HUES48 (cell line): ENCODE results near the gene ATP5F1A.
"Not testable (repeated sequence)": the region's sequence is repeated elsewhere in the genome, so short reads cannot be mapped to it uniquely, and the experiment has no call there.

ENCODE experiments used
- H3K27ac ChIP-seq: one replicate; pipeline ENCODE4 v1.7.0; 2013; ENCODE audit warnings: low read depth, low read length, inconsistent platforms
- H3K27me3 ChIP-seq: 2 replicates; pipeline ENCODE4 v1.6.1; 2013; ENCODE audit warnings: mild to moderate bottlenecking, low read length; ENCODE audit not compliant: control insufficient read depth, insufficient read depth
- H3K36me3 ChIP-seq: 2 replicates; pipeline ENCODE4 v1.6.1; 2013; ENCODE audit warnings: low read length; ENCODE audit not compliant: control insufficient read depth, insufficient read depth
- H3K4me1 ChIP-seq: 2 replicates; pipeline ENCODE4 v1.6.1; 2013; ENCODE audit warnings: mild to moderate bottlenecking, low read length; ENCODE audit not compliant: control insufficient read depth, insufficient read depth
- H3K4me3 ChIP-seq: 2 replicates; pipeline ENCODE4 v1.5.1; 2013; ENCODE audit warnings: mild to moderate bottlenecking, low read depth, low read length
- H3K9ac ChIP-seq: 2 replicates; pipeline ENCODE4 v1.6.1; 2013; ENCODE audit warnings: mild to moderate bottlenecking, low read depth, low read length, moderate library complexity
- H3K9me3 ChIP-seq: 2 replicates; pipeline ENCODE4 v1.6.1; 2013; ENCODE audit warnings: low read length; ENCODE audit not compliant: control insufficient read depth, insufficient read depth

Gene ATP5F1A

GRCh38 chr18:46097801-46098615 lies at the start of gene ATP5F1A:
Gene ATP5F1A (minus strand): TSS chr18:46098296. CDS start chr18:46098231, 65 bp downstream.
- no peaks in the 10 kb centered on the region for H3K9me3 ChIP-seq
- no peaks in the 10 kb centered on the region for H3K27me3 ChIP-seq
- H3K9ac ChIP-seq, result peak within 1 kb of the TSS; percentile 94
- peak within 1 kb of the TSS; percentile 98 for H3K27ac ChIP-seq
- H3K4me3 ChIP-seq, result peak within 1 kb of the TSS; percentile 100
- peaks cover 27% of the 10 kb centered on the region for H3K36me3 ChIP-seq
- H3K4me1 ChIP-seq, result peaks cover 7% of the 10 kb centered on the region; the same call in 1 of the 2 replicates

GRCh38 chr18:46141199-46141598 lies 43.1 kb upstream of the ATP5F1A start:
- H3K4me1 ChIP-seq, result peaks cover 6% of the 10 kb centered on the region
- H3K27ac ChIP-seq, result no peak overlapping the region
- H3K4me3 ChIP-seq, result no peak overlapping the region
- H3K27me3 ChIP-seq, result no peaks in the 10 kb centered on the region
- no peak overlapping the region for H3K9ac ChIP-seq
- H3K36me3 ChIP-seq, result no peaks in the 10 kb centered on the region
- H3K9me3 ChIP-seq, result no peaks in the 10 kb centered on the region

- H3K4me1 ChIP-seq, result peaks cover 6% of the 10 kb centered on the region
- no peaks in the 10 kb centered on the region for H3K9me3 ChIP-seq
- H3K4me3 ChIP-seq, result no peak overlapping the region
- H3K9ac ChIP-seq, result no peak overlapping the region
- no peaks in the 10 kb centered on the region for H3K27me3 ChIP-seq
- no peaks in the 10 kb centered on the region for H3K36me3 ChIP-seq
- no peak overlapping the region for H3K27ac ChIP-seq
Observed at GRCh38 chr18:46140173-46140572, 42.1 kb upstream of the ATP5F1A start.

GRCh38 chr18:46134920-46135675 lies 37.0 kb upstream of the ATP5F1A start:
- Histone ChIP-seq H3K4me1 (peaks cover 6% of the 10 kb centered on the region), H3K4me3 (no peak overlapping the region), H3K27me3 (no peaks in the 10 kb centered on the region), H3K36me3 (peaks cover 2% of the 10 kb centered on the region; the same call in 1 of the 2 replicates), H3K9me3 (no peaks in the 10 kb centered on the region), H3K9ac (no peak overlapping the region), H3K27ac (no peak overlapping the region)

- Histone ChIP-seq H3K4me1 (peaks cover 6% of the 10 kb centered on the region), H3K36me3 (peaks cover 17% of the 10 kb centered on the region), H3K4me3 (no peak overlapping the region)
Observed at GRCh38 chr18:46133534-46133933, 35.4 kb upstream of the ATP5F1A start.

GRCh38 chr18:46130549-46130948 lies 32.5 kb upstream of the ATP5F1A start:
- H3K9ac ChIP-seq, H3K27me3 ChIP-seq, H3K4me1 ChIP-seq, H3K9me3 ChIP-seq, H3K4me3 ChIP-seq, H3K27ac ChIP-seq: not testable (repeated sequence)
- H3K36me3 ChIP-seq, result peaks cover 43% of the 10 kb centered on the region

More at GRCh38 chr18:46133534-46133933, 35.4 kb upstream of the ATP5F1A start:
- H3K27ac ChIP-seq, result no peak overlapping the region
- no peaks in the 10 kb centered on the region for H3K9me3 ChIP-seq
- no peaks in the 10 kb centered on the region for H3K27me3 ChIP-seq
- H3K9ac ChIP-seq, result no peak overlapping the region

GRCh38 chr18:46130061-46130460 lies 32.0 kb upstream of the ATP5F1A start:
- H3K36me3 ChIP-seq, result peaks cover 47% of the 10 kb centered on the region
- no peaks in the 10 kb centered on the region for H3K27me3 ChIP-seq
- H3K9me3 ChIP-seq, result no peaks in the 10 kb centered on the region
- H3K9ac ChIP-seq, result no peak overlapping the region
- no peaks in the 10 kb centered on the region for H3K4me1 ChIP-seq
- H3K27ac ChIP-seq, result no peak overlapping the region
- no peak overlapping the region for H3K4me3 ChIP-seq

GRCh38 chr18:46126625-46127024 lies 28.5 kb upstream of the ATP5F1A start:
- not testable (repeated sequence) for H3K4me3 ChIP-seq, H3K9ac ChIP-seq, H3K27me3 ChIP-seq, H3K9me3 ChIP-seq, H3K4me1 ChIP-seq, H3K27ac ChIP-seq
- peaks cover 73% of the 10 kb centered on the region for H3K36me3 ChIP-seq

GRCh38 chr18:46113751-46114150 lies 15.7 kb upstream of the ATP5F1A start:
- Histone ChIP-seq H3K9ac (no peak overlapping the region), H3K36me3 (peaks cover 59% of the 10 kb centered on the region), H3K9me3 (no peaks in the 10 kb centered on the region), H3K27me3 (no peaks in the 10 kb centered on the region), H3K27ac (no peak overlapping the region), H3K4me1 (no peaks in the 10 kb centered on the region), H3K4me3 (no peak overlapping the region)

GRCh38 chr18:46110406-46110805 lies 12.3 kb upstream of the ATP5F1A start:
- H3K9me3 ChIP-seq, result no peaks in the 10 kb centered on the region
- no peaks in the 10 kb centered on the region for H3K27me3 ChIP-seq
- H3K4me3 ChIP-seq, result no peak overlapping the region
- H3K27ac ChIP-seq, result no peak overlapping the region
- H3K4me1 ChIP-seq, result no peaks in the 10 kb centered on the region
- peaks cover 66% of the 10 kb centered on the region for H3K36me3 ChIP-seq
- H3K9ac ChIP-seq, result no peak overlapping the region

- H3K4me1 ChIP-seq, result no peaks in the 10 kb centered on the region
- H3K27me3 ChIP-seq, result no peaks in the 10 kb centered on the region
- H3K9me3 ChIP-seq, result no peaks in the 10 kb centered on the region
- H3K4me3 ChIP-seq, result no peak overlapping the region
- no peak overlapping the region for H3K27ac ChIP-seq
- H3K36me3 ChIP-seq, result peaks cover 58% of the 10 kb centered on the region
- no peak overlapping the region for H3K9ac ChIP-seq
Observed at GRCh38 chr18:46109386-46109785, 11.3 kb upstream of the ATP5F1A start.
